ENCODE results near the gene RELL1.
A peak's percentile ranks its signal among the peaks of the same experiment; 100 is the strongest.
"Not testable (repeated sequence)": the region's sequence is repeated elsewhere in the genome, so short reads cannot be mapped to it uniquely, and the experiment has no call there.

The RELL1 gene

DNA sequence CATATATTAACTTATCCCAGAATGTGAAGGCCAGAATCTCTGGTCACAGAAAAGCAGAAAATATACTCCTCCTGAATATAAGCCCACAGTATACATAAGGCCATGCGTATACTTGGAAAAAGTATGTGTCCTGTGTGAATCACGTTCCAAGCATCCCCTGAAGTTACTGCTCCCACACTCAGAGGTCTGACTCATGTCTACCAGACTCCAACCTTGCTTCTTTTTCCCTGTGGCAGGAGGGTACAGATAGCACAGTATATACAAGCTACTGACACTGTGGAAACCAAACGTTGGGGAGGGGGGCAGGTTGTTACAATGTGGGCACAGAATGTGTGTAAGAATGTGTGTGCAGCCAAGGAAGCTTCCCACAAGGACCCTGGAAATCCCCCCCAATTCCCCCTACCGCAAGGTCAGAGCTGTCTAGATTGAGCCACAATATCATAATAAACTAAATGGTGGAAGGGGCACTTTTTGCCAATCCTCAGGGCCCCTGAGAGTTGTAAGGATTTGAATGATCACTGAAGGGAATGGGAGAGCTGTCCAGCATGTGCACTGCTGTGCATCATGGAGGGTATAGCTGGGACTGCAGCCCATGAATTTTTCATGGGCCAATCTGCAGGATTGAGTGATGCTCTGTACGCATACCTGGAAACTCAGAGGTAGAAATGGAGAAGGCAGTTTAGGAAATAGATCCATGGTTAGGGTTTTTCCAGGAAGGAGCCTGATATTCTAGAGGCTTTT is 7.4 kb upstream of the RELL1 start:
- no peak overlapping the region for H3K4me3 ChIP-seq (ENCODE audit: low read depth, low read length)

DNA sequence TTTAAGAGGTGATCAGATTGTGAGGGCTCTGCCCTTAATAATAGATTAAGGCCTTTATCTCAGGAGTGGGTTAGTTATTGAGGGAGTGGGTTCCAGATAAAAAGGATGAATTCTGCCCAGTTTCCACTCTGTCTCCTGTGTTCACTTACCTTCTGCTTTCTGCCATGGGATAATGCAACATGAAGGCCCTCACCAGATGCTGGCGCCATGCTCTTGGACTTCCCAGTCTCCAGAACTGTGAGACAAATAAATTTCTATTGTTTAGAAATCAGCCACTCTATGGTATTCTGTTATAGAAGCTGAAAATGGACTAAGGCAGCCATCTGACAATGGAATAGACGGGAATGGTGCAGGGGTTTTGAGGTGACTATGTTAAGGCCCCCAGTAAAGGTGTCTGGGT is 6.9 kb upstream of the RELL1 start:
- no peak overlapping the region for H3K4me3 ChIP-seq (ENCODE audit: low read depth, low read length)

DNA sequence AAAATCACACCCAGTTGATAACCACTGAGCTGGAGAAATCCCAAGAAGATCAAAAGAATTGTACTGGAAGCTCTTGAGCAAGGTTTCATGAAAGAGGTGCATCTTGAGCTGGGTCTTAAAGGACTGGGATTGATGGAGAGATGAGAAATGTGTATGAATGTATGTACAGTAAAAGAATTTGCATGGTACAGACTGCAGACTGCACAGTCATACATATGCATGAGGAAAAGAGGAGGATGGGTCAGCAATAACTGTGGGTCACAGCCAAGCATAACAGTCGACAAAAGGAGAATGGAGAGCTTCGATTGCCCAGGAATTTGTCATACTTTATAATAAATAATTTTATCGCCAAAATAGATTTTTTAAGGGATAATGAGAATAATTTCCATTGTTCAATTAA is 4.8 kb upstream of the RELL1 start:
- H3K4me3 ChIP-seq (ENCODE audit: low read depth, low read length), result no peak overlapping the region

DNA sequence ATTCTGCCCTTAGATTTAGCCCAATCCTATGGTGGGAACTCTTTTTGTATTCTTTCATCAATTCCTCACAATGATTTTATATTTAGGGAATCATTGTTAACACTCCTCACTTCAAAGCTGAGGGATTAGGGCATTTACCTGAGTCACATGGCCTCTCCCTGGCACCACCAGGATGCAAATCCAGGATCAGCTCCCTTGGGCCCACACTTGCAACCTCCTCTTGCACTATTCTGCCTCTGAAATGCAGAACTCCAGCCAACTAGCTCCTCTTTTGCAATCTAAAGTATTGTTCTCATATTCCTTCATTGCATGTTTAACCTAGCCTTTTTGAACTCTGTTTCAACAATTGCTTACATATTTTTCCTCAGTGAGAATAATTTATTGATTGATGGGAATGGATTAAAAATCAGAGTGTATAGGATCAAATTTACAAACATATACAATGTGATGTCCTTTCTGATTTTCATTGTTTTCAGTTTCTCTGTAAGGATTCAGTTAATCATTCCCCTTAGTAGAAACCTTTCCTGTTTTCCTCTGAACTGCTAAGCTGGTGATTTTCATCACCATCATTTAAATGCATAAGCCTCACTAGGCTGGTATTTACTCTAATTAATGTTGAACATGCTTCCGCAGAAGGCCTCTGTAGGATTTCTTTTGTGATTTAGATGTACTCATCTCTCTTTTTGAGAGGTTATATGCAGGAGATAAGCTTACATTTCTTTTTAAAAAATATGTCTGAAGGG is 3.3 kb upstream of the RELL1 start:
- H3K4me3 ChIP-seq (ENCODE audit: low read depth, low read length), result no peak overlapping the region

DNA sequence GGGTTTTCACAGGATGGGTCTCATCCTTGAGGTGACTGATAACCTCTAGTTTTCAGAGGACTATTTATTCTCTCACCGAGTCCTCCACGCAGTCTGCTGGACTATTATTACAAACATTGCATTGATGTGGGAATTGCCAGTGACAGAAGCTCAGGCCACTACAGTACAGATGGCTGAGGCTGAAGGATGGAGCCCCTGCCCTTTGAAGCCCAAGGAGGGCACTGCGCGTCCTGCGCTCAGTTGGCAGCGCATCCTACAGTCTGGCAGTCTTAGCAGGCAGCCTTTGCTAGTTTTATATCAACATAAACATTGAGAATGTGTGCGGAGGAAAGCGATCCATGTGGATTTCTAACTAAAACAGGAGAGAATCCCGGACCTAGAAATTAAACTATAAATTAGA is 1.5 kb upstream of the RELL1 start:
- H3K4me3 ChIP-seq (ENCODE audit: low read depth, low read length), result no peak overlapping the region

DNA sequence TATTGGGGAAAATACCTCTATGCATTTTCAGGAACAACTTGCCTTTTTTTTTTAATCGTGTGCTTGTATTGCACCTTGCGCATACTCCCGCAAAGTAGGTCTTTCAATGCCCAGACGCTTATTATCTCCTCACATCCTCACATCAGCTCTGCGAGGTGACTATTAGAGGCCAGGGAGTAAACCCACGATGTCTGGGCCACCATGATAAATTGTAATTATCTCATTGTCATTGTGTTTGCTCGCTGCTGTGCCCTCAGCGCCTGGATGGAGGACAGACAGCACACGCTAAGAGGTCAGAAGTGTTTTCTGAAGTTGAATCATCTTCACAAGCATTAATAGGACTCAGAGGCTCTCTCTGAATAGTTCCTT is 1.0 kb upstream of the RELL1 start:
- H3K4me3 ChIP-seq (ENCODE audit: low read depth, low read length), result peak overlapping the region; percentile 38

DNA sequence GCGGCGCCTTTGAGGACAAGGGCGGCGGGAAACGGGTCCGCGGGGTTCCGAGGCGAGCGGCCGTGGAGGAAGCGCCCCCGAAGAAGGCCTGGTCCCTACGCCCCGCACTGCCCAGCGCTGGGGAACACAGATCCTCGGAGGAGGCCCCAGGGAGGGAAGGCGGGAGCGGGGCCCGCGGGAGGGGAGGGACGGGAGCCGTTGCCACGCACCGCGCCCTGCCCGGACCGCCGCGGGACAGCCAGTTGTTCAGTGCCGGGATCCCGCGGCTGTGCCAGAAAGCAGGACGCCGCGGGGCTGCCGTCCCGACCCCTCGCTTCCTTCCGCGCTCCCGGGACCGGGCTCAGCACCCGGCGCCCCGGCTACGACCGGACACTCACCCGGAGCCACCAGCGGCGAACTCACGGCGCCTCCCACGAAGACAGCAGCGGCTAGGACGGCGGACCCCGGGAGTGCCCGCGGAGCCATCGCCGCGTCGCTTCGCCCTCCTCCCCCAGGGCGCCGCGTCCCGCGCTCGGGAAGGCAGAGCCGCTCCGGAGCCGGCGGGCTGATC is 278 bp downstream of the RELL1 start:
- peak overlapping the region; percentile 67 for H3K4me3 ChIP-seq (ENCODE audit: low read depth, low read length)

DNA sequence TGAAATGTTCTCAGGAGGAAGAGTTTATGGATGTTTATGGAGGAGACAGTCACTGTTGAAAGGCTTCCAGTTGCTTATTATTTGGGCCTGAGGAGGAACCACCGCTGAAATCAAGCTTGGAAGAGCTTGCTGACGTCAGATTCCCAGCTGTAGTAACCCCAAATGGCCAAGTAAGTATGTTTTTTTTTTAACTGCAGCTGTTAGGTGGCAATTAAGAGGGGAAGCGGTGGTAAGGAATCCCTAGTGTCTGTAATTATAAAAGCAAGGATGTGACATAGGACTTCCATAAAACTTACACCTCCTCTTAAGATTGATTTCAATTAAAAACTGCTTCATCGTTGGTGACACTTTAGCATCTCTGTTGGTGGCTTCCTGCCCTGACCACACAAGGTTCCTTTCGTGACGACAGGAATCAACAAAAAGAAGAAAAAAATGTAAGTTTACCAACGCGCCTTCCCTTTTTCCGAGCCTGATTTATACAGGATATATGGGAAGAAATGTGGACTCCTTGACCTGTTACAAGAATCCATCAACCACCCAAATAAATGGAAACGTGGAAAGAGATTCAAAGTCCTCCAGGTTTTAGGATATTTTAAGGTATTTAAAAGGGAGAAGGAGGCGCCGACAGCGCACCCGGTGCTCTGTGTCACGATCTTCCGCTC is 884 bp downstream of the RELL1 start:
- H3K4me3 ChIP-seq (ENCODE audit: low read depth, low read length), result peak overlapping the region; percentile 67

DNA sequence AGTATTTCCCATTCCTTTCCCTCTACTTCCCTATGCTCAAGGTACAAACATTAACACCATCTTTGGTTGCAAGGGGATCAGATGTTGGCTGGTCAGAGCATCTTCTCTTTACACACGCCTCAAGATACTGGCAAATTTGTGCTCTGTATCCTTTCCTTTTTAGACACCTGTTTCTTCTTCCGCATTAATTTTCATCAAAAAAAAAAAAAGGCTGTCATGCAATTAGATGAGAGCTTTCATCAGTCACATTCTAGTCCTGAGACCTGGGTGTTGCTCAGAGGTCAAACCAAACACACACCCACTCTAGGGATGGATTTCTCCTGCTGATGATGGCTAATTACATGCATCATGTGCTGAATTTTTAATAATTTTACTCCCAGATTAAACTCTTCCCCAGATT is 2.0 kb downstream of the RELL1 start:
- H3K4me3 ChIP-seq (ENCODE audit: low read depth, low read length), result no peak overlapping the region

DNA sequence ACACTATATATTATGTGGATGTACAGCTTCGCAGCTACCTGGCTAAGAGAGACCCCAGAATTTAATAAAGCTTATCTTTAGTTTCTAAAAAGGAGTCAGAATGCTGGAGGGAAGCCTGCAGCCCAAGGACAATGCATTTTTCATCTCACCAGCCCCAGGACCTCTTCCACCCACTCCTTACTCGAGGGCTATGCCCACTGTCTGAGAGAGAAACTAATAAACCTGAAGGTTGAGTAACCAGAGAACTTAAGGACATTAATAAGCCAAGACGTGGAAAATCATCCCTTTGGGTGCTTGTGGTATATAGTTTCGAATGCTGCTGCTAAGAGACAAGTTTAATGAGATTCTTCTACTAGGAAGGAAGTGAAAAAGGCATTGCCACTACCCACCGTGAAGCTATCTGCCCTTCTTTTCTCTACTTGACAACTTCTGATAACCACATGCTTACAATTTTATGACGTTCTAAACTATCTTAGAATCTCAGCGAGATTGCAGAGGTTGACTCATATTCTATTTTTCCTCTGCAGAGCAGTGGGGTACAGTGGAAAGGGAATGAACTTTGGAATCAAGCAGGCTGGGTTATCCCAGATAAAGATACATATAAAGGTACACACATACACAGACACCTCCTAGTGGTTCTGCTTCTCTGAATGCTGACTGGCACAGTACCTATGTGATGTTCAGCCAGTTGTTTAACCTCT is 3.3 kb downstream of the RELL1 start:
- no peak overlapping the region for H3K4me3 ChIP-seq (ENCODE audit: low read depth, low read length)

DNA sequence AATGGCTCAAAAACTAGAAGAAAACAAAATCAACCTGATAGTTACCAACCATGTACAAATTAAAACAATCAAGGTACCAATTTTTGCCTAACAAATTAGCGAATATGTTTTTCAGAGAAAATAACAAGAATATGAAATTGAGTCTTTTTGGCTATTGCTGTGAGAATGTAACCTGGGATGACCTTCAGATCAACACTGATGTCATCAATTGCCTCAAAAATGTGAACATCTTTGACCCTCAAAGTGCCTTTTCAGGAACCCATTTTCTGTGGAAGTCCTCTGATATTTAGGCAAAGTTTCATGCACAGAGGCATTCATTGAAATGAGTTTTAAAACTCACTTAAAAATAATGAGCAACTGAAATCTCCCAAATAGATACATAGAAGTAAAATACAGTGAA is 6.1 kb downstream of the RELL1 start:
- no peak overlapping the region for H3K4me3 ChIP-seq (ENCODE audit: low read depth, low read length)

DNA sequence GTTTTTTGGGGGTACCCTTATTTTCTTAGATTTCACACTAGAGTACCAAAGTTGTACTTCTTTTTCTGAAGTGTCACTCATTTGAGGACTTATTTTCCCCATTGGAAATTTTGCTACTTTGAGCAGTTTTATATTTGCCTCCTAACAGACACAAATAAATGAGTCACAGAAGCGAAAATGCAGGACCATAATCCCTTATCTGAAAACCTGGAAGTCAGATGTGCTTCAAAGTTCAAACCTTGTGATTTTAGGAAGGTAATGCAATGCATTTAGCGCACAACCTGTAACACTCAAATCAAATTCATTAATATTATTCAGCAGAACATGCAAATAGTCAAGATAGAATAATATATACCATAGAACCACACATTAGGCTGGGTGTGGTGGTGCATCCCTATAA is 6.9 kb downstream of the RELL1 start:
- H3K4me3 ChIP-seq (ENCODE audit: low read depth, low read length), result no peak overlapping the region

DNA sequence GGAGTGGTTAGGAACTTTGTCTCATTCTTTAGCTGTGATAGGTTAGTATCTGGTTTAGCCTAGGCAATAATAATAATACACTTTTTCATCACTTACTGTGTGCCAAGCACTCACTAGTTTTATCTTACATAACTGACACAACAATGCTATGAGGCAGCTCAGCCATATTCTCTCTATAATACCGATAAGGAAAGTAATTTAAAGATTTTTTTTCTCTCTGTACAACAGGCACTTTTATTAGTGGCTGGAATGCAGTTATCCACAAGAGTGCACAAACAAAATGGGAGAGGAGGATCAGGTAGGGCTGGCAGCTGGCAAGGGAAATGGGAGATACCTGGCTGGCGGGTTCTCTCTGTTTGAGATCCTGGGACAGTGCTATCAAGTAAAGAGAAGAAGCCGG is 7.6 kb downstream of the RELL1 start:
- H3K4me3 ChIP-seq (ENCODE audit: low read depth, low read length), result no peak overlapping the region

DNA sequence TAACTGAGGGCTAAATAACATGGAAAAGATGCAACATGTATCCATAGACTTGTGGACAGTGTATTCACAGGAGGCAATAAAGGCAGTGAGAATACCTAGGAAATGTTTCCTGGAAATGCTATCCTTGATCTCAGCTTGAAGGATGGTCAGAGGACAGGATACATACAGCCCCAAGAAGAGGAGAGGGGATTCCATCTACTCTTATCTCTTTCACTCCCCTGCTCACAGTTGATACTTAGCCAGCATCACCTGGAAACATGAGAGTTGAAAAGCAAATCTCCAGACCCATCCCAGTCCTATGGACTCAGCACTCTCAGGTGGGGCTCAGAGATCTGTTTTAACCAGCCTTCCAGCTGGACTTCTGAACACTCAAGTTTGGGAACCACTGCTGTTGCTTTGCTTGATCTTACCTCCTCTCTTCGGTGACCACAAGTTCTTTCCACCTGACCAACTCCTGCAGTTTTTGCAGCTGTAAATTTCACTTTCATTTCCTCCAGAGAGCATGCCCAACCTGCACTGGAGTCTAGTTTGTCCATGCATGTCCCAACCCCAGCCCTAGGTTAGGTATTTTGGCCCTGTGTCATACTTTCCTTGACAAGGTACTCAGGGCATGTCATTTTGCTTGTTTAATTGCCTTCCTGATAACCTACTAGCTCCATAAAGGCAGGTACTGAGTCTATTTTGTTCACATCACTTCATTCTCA is 10.4 kb downstream of the RELL1 start:
- H3K4me3 ChIP-seq (ENCODE audit: low read depth, low read length), result no peak overlapping the region

DNA sequence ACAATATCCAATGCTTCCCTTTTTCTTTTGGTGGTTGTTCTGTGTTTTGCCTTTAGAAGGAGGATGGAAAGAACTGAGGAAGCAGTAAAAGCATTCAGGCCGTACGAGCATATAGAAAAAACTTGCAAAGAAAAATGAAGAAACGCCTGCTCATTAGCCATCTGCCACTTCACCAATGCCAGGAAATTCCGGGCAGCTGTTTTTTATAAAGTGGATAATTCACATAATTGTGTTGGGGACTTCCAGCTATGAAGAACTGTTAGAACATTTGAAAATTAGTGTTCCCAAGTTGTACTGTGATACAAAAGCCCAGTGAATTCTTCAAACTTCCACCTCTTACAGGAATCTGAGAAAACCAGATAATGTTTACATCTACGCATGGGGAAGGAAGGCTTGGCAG is 11.7 kb downstream of the RELL1 start:
- no peak overlapping the region for H3K4me3 ChIP-seq (ENCODE audit: low read depth, low read length)

DNA sequence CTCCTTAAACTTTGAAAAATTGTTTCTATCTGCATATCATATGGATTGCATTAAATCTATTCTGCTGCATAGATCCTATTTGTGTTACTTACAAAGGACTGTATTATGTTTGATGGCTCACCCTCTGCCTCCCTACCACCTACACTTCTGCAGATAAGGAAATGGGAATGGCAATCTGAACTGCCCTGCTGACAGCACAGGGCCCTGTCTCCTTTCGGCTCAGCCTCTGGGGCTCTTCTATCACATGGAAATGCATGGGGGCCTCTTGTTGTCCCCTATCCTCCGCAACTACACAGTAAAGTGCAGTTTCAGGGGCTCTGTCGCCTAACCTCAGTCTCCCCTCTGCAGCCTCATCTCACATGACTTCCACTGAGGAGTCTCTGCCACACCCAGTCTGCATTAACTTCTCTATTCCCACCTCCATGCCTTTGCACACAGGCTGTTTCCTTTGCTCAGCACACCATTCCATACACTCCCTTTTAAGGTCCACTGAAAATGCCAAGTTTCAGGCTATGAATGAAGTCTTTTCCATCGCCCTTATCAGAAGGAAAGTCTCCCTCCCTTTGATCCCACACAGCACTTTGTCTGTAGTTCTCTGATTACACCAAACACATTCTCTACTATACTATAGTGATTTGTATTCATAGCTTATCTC is 12.5 kb downstream of the RELL1 start:
- no peak overlapping the region for H3K4me3 ChIP-seq (ENCODE audit: low read depth, low read length)

DNA sequence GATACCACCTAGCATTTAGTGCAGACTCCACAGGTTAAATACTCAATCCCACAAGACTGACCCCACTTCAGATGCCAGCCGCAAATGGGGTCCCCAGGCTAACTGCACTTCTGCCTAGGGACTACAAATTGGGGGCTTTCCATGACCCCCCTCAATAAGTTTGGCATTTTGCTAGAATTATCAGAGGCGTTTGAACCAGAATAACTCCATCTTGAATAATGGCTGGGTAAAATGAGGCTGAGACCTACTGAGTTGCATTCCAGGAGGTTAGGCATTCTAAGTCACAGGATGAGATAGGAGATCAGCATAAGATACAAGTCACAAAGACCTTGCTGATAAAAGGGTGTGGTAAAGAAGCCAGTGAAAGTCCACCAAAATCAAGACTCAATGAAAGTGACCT is 15.1 kb downstream of the RELL1 start:
- no peak overlapping the region for H3K4me3 ChIP-seq (ENCODE audit: low read depth, low read length)

DNA sequence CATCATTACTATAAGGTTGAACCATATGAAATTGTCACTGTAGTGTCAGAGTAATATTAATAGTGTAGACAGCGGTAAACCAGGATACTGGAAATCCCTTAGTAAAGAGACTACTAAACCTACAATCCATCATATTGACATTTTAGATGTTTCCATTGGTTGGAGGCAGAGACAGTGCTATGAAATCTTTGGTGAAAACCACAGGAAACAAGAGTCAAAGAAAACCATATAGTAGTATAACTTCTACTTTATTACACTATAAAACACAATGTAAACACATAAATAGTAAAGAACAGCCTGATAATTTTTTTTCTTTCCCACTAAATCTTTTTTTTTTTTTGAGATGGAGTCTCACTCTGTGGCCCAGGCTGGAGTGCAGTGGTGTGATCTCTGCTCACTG is 15.9 kb downstream of the RELL1 start:
- H3K4me3 ChIP-seq (ENCODE audit: low read depth, low read length), result no peak overlapping the region

DNA sequence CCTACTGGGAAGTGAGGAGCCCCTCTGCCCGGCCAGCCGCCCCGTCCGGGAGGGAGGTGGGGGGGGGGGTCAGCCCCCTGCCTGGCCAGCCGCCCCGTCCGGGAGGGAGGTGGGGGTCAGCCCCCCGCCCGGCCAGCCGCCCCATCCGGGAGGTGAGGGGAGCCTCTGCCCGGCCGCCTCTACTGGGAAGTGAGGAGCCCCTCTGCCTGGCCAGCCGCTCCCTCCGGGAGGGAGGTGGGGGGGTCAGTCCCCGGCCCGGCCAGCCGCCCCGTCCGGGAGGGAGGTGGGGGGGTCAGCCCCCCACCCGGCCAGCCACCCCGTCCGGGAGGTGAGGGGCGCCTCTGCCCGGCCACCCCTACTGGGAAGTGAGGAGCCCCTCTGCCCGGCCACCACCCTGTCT is 17.1 kb downstream of the RELL1 start:
- H3K4me3 ChIP-seq (ENCODE audit: low read depth, low read length), result not testable (repeated sequence)

All from iPS-11a (cell line).